ENCODE results near the gene CREB5.

DNA sequence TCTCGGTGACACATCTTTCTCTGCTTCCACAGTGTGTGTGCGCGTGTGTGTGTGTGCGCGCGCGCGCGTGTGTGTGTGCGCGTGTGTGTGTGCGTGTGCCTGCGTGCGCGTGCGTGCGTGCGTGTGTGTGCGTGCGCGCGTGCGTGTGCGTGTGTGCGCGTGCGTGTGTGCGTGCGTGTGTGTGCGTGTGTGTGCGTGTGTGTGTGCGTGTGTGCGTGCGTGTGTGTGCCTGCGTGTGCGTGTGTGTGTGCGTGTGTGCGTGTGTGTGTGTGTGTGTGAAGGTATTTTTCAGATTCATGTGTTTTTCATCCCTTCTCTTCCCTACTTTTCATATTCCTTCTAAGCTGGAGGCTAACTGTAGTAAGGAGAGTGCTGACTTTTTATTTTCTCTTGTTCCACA lies 148.4 kb downstream of the CREB5 start:
- TF ChIP-seq, protein P1, sequence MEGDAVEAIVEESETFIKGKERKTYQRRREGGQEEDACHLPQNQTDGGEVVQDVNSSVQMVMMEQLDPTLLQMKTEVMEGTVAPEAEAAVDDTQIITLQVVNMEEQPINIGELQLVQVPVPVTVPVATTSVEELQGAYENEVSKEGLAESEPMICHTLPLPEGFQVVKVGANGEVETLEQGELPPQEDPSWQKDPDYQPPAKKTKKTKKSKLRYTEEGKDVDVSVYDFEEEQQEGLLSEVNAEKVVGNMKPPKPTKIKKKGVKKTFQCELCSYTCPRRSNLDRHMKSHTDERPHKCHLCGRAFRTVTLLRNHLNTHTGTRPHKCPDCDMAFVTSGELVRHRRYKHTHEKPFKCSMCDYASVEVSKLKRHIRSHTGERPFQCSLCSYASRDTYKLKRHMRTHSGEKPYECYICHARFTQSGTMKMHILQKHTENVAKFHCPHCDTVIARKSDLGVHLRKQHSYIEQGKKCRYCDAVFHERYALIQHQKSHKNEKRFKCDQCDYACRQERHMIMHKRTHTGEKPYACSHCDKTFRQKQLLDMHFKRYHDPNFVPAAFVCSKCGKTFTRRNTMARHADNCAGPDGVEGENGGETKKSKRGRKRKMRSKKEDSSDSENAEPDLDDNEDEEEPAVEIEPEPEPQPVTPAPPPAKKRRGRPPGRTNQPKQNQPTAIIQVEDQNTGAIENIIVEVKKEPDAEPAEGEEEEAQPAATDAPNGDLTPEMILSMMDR (IDR thresholded peaks at IDR 0.05): no peak
- no peak for TF ChIP-seq TCF7 (CRISPR knock-in tag; IDR thresholded peaks at IDR 0.05; ENCODE audit: low read depth)
